ENCODE data around the gene PDE4C.

- TF ChIP-seq, protein P1, sequence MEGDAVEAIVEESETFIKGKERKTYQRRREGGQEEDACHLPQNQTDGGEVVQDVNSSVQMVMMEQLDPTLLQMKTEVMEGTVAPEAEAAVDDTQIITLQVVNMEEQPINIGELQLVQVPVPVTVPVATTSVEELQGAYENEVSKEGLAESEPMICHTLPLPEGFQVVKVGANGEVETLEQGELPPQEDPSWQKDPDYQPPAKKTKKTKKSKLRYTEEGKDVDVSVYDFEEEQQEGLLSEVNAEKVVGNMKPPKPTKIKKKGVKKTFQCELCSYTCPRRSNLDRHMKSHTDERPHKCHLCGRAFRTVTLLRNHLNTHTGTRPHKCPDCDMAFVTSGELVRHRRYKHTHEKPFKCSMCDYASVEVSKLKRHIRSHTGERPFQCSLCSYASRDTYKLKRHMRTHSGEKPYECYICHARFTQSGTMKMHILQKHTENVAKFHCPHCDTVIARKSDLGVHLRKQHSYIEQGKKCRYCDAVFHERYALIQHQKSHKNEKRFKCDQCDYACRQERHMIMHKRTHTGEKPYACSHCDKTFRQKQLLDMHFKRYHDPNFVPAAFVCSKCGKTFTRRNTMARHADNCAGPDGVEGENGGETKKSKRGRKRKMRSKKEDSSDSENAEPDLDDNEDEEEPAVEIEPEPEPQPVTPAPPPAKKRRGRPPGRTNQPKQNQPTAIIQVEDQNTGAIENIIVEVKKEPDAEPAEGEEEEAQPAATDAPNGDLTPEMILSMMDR (tag by site-specific recombination; IDR thresholded peaks at IDR 0.05), result no peak
- TF ChIP-seq ZBTB8A (tag by site-specific recombination; IDR thresholded peaks at IDR 0.05) (no peak), ZNF146 (tag by site-specific recombination; IDR thresholded peaks at IDR 0.05) (no peak), ZNF174 (tag by site-specific recombination; IDR thresholded peaks at IDR 0.05) (no peak), ZNF837 (tag by site-specific recombination; IDR thresholded peaks at IDR 0.05) (no peak), ZNF654 (tag by site-specific recombination; IDR thresholded peaks at IDR 0.05; ENCODE audit: low read depth) (no peak), ZNF658 (tag by site-specific recombination; IDR thresholded peaks at IDR 0.05) (no peak), ZNF747 (tag by site-specific recombination; IDR thresholded peaks at IDR 0.05) (no peak), ZNF175 (tag by site-specific recombination; IDR thresholded peaks at IDR 0.05) (no peak), SETDB1 (IDR thresholded peaks at IDR 0.05; ENCODE audit: insufficient read length, low read length) (no peak), YY2 (tag by site-specific recombination; IDR thresholded peaks at IDR 0.05) (no peak), ZNF843 (tag by site-specific recombination; IDR thresholded peaks at IDR 0.05) (no peak)
- TF ChIP-seq, protein P2, sequence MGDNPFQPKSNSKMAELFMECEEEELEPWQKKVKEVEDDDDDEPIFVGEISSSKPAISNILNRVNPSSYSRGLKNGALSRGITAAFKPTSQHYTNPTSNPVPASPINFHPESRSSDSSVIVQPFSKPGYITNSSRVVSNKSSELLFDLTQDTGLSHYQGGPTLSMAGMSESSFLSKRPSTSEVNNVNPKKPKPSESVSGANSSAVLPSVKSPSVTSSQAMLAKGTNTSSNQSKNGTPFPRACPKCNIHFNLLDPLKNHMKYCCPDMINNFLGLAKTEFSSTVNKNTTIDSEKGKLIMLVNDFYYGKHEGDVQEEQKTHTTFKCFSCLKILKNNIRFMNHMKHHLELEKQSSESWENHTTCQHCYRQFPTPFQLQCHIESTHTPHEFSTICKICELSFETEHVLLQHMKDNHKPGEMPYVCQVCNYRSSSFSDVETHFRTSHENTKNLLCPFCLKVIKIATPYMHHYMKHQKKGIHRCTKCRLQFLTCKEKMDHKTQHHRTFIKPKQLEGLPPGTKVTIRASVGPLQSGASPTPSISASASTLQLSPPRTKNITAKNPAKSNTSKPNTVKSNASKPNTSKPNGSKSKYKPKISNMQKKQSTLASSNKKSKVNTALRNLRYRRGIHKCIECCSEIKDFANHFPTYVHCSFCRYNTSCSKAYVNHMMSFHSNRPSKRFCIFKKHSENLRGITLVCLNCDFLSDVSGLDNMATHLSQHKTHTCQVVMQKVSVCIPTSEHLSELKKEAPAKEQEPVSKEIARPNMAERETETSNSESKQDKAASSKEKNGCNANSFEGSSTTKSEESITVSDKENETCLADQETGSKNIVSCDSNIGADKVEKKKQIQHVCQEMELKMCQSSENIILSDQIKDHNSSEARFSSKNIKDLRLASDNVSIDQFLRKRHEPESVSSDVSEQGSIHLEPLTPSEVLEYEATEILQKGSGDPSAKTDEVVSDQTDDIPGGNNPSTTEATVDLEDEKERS (tag by site-specific recombination; IDR thresholded peaks at IDR 0.05), result no peak
Observed at GRCh38 chr19:18197306-18197705, 28.9 kb downstream of the PDE4C start.

All from HEK293 (cell line).